HG02852 (cell line): ENCODE data around the gene YWHAQ.
"Not testable (repeated sequence)": the region's sequence is repeated elsewhere in the genome, so short reads cannot be mapped to it uniquely, and the experiment has no call there.

Source experiments
- ATAC-seq: cut with Tn5 transposase; IDR thresholded peaks from one replicate; pipeline ENCODE4 v1.9.1; 2021; ENCODE audit warnings: mild to moderate bottlenecking, moderate library complexity; ENCODE audit not compliant: unreplicated experiment

Gene YWHAQ

GRCh38 chr2:9554921-9555296 lies 75.9 kb downstream of the YWHAQ start:
- ATAC-seq, result no peak

GRCh38 chr2:9552219-9553178 lies 78.3 kb downstream of the YWHAQ start:
- no peak for ATAC-seq

GRCh38 chr2:9550859-9551391 lies 79.9 kb downstream of the YWHAQ start:
- not testable (repeated sequence) for ATAC-seq

- ATAC-seq, result no peak
These were observed 81.4 kb downstream of the YWHAQ start for GRCh38 chr2:9549420-9549819.

- peak; percentile 56 for ATAC-seq
These were observed 82.3 kb downstream of the YWHAQ start for GRCh38 chr2:9548506-9548905.

- no peak for ATAC-seq
These were observed 83.4 kb downstream of the YWHAQ start for GRCh38 chr2:9547262-9547991.

- no peak for ATAC-seq
These were observed 85.3 kb downstream of the YWHAQ start for GRCh38 chr2:9545502-9545901.

- no peak for ATAC-seq
These were observed 87.2 kb downstream of the YWHAQ start for GRCh38 chr2:9543557-9543956.

- no peak for ATAC-seq
These were observed 91.3 kb downstream of the YWHAQ start for GRCh38 chr2:9539531-9539930.

- ATAC-seq, result no peak
These were observed 92.7 kb downstream of the YWHAQ start for GRCh38 chr2:9538000-9538507.

GRCh38 chr2:9536504-9536903 lies 94.3 kb downstream of the YWHAQ start:
- ATAC-seq, result no peak

- no peak for ATAC-seq
These were observed 95.6 kb downstream of the YWHAQ start for GRCh38 chr2:9535177-9535576.
